ENCODE measurements around the gene MIPOL1. TPM values are rescaled to one million over a fixed set of nuclear protein-coding genes. Genes with fewer than 3 reads are reported as not detected.
A peak's percentile ranks its signal among the peaks of the same experiment; 100 is the strongest.
"Not testable (repeated sequence)": the region's sequence is repeated elsewhere in the genome, so short reads cannot be mapped to it uniquely, and the experiment has no call there.

The MIPOL1 gene
- total and polyA plus RNA-seq, 8 donors, result 2.4 to 9.0 (median 6.4) TPM

GRCh38 chr14:37326434-37326833 lies 128.7 kb downstream of the MIPOL1 start:
- H3K27ac ChIP-seq, result no peak overlapping the region
- intact Hi-C loops (cut with DNase I), result no loop called here
- peaks cover 6 to 13% (median 12%) of the 10 kb centered on the region in 3 donors for H3K4me1 ChIP-seq
- DNase-seq (no peak), FAIRE-seq (no peak), ATAC-seq (peak in 2 of 4 donors; percentile 18 to 45)
- no peak for TF ChIP-seq CTCF (IDR thresholded peaks at IDR 0.05)
- no peaks in the 10 kb centered on the region for H3K36me3 ChIP-seq
- H3K9me3 ChIP-seq, result no peaks in the 10 kb centered on the region
- no peaks in the 10 kb centered on the region for H3K27me3 ChIP-seq
- no peak overlapping the region for H3K4me3 ChIP-seq
- 78 to 88% methylated on average over 1 of the region's 1 CpG for WGBS, 2 donors

DNA sequence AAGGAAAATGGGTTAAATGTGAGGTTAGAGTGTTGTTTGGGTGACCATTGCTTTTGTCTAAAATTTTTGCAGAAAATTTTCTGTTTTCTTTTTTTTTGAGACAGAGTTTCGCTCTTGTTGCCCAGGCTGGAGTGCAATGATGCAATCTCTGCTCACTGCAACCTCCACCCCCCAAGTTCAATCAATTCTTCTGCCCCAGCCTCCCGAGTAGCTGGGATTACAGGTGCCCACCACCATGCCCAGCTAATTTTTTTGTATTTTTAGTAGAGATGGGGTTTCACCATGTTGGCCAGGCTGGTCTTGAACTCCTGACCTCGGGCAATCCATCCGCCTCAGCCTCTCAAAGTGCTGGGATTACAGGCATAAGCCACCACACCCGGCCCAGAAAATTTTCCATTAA lies 130.2 kb downstream of the MIPOL1 start:
- H3K4me1 ChIP-seq, result peaks cover 6 to 13% (median 12%) of the 10 kb centered on the region in 3 donors
- H3K27ac ChIP-seq; H3K36me3 ChIP-seq; intact Hi-C loops (cut with DNase I); H3K4me3 ChIP-seq; DNase-seq; H3K27me3 ChIP-seq; FAIRE-seq; ATAC-seq; H3K9me3 ChIP-seq: not testable (repeated sequence)
- 93 to 95% methylated on average over 5 of the region's 5 CpGs for WGBS, 2 donors

GRCh38 chr14:37328673-37329072 lies 130.9 kb downstream of the MIPOL1 start:
- H3K9me3 ChIP-seq, result no peaks in the 10 kb centered on the region
- no peaks in the 10 kb centered on the region for H3K27me3 ChIP-seq
- WGBS, 2 donors, result 90 to 97% methylated on average over 1 of the region's 1 CpG
- H3K4me1 ChIP-seq, result peaks cover 6 to 13% (median 12%) of the 10 kb centered on the region in 3 donors
- ATAC-seq, result no peak
- no peak for TF ChIP-seq CTCF (IDR thresholded peaks at IDR 0.05)
- FAIRE-seq, result no peak
- H3K27ac ChIP-seq, result no peak overlapping the region
- H3K36me3 ChIP-seq, result no peaks in the 10 kb centered on the region
- H3K4me3 ChIP-seq, result no peak overlapping the region
- no peak for DNase-seq
- intact Hi-C loops (cut with DNase I), result no loop called here

DNA sequence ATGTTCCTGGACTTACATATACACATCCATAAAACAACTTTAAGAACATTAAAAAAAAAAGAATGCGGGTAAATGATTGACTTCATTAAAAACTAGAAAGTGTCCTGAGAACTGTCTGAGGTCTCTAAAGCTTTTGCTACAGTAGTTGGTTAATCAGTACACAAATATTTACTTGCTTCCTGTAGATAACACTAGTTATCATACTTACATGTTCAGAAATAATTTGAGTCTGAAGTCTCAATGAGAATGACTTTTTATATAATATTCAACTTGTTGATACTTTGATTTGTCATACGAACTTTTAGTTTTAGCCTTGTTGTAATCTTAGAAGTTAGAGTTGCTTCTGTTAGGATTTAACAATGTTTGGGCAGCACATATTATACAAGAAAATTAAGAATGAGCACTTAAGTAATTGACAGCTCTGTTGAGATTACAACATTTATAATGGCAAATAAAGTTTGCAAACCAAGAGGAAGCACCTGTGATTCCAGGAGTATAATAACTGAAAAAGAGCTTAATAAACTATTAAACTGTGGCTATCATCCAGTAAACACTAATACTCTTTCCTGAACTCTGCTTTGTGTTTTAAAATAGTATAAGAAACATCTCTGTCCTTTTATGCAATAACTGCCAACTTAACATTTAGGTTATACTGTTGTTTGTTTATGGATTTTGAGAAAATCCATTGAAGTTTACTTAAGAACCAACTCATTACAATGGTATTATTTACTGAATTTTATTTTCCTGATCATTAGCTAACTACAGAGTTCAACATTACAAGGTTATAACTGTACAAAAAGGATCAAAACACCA lies 131.7 kb downstream of the MIPOL1 start:
- DNase-seq (no peak), FAIRE-seq (peak; percentile 13), ATAC-seq (peak; percentile 29 to 75 (median 54))
- WGBS, 2 donors, result 12 to 15% methylated on average over 2 of the region's 2 CpGs
- Histone ChIP-seq H3K4me3 (no peak overlapping the region), H3K4me1 (peaks cover 6 to 13% (median 12%) of the 10 kb centered on the region in 3 donors), H3K9me3 (no peaks in the 10 kb centered on the region), H3K27me3 (no peaks in the 10 kb centered on the region), H3K36me3 (no peaks in the 10 kb centered on the region), H3K27ac (no peak overlapping the region)
- intact Hi-C loops (cut with DNase I), result no loop called here
- TF ChIP-seq CTCF (IDR thresholded peaks at IDR 0.05), result no peak

GRCh38 chr14:37330910-37331309 lies 133.2 kb downstream of the MIPOL1 start:
- Histone ChIP-seq H3K9me3 (no peaks in the 10 kb centered on the region), H3K27me3 (no peaks in the 10 kb centered on the region), H3K36me3 (no peaks in the 10 kb centered on the region), H3K27ac (no peak overlapping the region), H3K4me1 (peaks cover 6 to 13% (median 12%) of the 10 kb centered on the region in 3 donors), H3K4me3 (no peak overlapping the region)
- ATAC-seq (no peak), FAIRE-seq (no peak), DNase-seq (no peak)
- TF ChIP-seq CTCF (IDR thresholded peaks at IDR 0.05), result no peak
- intact Hi-C loops (cut with DNase I), result no loop called here
